Activated B cell treated with CpG ODN at 0.5 μM for 24 hours (primary cell): Measurements from ENCODE around the gene PKHD1. TPM values are rescaled to one million over a fixed set of nuclear protein-coding genes. Genes with fewer than 3 reads are reported as not detected.

Experiments
- ATAC-seq: fragments of 200-7000 bp; cut with Tn5 transposase; one replicate; pipeline ENCODE4 v1.10.0; 2021; ENCODE audit warnings: low read depth, mild to moderate bottlenecking, moderate library complexity
- CTCF ChIA-PET: fragments of 350-600 bp; sonication (Branson Sonifier 250); formaldehyde crosslinking; loops from one replicate; lab custom pipeline; 2021; ENCODE audit warnings: antibody characterized with exemption; lab: Charles Lee
- POLR2A ChIA-PET: fragments of 350-600 bp; sonication (Branson Sonifier 250); formaldehyde crosslinking; loops from one replicate; lab custom pipeline; 2021; ENCODE audit warnings: antibody characterized with exemption; lab: Charles Lee
- DNase-seq: peaks from one replicate; pipeline ENCODE4 v3.0.0; 2022
- H3K27ac Mint-ChIP-seq: one replicate; pipeline ENCODE4 v1.8.0; 2020; ENCODE audit warnings: mixed read lengths
- H3K27me3 Mint-ChIP-seq: one replicate; pipeline ENCODE4 v1.8.0; 2021; ENCODE audit warnings: mixed read lengths
- H3K36me3 Mint-ChIP-seq: one replicate; pipeline ENCODE4 v1.8.0; 2021; ENCODE audit warnings: low read depth, mixed read lengths
- H3K4me1 Mint-ChIP-seq: one replicate; pipeline ENCODE4 v1.8.0; 2021; ENCODE audit warnings: mixed read lengths
- H3K4me3 Mint-ChIP-seq: one replicate; pipeline ENCODE4 v1.8.0; 2020; ENCODE audit warnings: mild to moderate bottlenecking, mixed read lengths
- H3K9me3 Mint-ChIP-seq: one replicate; pipeline ENCODE4 v1.8.0; 2020; ENCODE audit warnings: mixed read lengths
- CTCF ChIP-seq: fragments of 200-600 bp; IDR thresholded peaks from one replicate; pipeline ENCODE4 v1.8.0; 2022; ENCODE audit warnings: antibody characterized with exemption, mild to moderate bottlenecking
- intact Hi-C: fragments of 100-400 bp; cut with micrococcal nuclease; formaldehyde crosslinking; loops from one replicate; pipeline ENCODE4 v1.15.1; 2024
- total RNA-seq: library from RNA; stranded (reverse); gene quantifications from 2 replicates; pipeline ENCODE4 v1.2.3, GENCODE V29; 2022

PKHD1 gene
- total RNA-seq, 1 donor from 2014 or later, result not detected

DNA sequence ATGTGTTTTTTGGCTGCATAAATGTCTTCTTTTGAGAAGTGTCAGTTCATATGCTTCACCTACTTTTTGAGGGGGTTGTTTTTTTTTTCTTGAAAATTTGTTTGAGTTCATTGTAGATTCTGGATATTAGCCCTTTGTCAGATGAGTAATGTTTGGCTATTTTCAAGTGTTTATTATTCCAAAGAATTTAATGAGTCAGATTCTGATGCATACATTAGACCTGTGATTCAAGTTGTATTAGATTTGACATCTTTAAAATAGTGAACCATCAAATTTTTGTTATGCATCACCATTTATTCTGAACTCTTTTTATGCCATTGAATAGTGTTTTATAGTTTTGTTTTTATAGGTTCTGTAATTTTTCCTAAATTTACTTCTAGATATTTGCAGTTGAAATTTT lies 319.3 kb downstream of the PKHD1 start:
- intact Hi-C loops, result no loop called here
- no peaks in the 10 kb centered on the region for H3K36me3 Mint-ChIP-seq

DNA sequence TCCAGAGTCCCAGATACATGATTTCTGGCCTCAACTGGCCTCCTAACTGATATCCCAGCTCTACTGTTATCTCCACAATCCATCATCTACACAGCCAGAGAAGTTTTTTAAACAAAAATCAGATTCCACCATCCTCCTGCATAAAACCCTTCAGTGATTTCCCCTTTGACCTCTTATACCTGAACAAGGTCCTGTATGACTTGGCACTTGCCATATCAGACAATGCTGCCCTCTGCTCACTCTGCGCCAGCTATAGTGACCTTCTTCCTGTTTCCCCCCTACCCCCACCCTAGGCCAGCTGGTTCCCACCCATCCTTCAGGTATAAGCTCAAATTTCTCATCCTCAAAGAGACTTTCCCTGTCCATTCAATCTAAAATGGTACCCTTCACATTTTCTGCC lies 322.2 kb downstream of the PKHD1 start:
- no peak overlapping the region for H3K4me3 Mint-ChIP-seq
- H3K4me1 Mint-ChIP-seq, result no peaks in the 10 kb centered on the region
- ChIA-PET CTCF (no interaction called here), POLR2A (no interaction called here)
- intact Hi-C loops, result no loop called here
- TF ChIP-seq CTCF, result no peak
- H3K27me3 Mint-ChIP-seq, result no peaks in the 10 kb centered on the region
- ATAC-seq (no peak), DNase-seq (no peak)
- H3K36me3 Mint-ChIP-seq, result no peaks in the 10 kb centered on the region
- H3K9me3 Mint-ChIP-seq, result peaks cover 12% of the 10 kb centered on the region
- no peak overlapping the region for H3K27ac Mint-ChIP-seq

More for the DNA sequence above, 319.3 kb downstream of the PKHD1 start:
- ATAC-seq, result no peak
- CTCF ChIA-PET, result no interaction called here
- peaks cover 9% of the 10 kb centered on the region for H3K9me3 Mint-ChIP-seq
- TF ChIP-seq CTCF, result no peak
- no peak for DNase-seq
- POLR2A ChIA-PET, result no interaction called here
- no peak overlapping the region for H3K4me3 Mint-ChIP-seq
- H3K27me3 Mint-ChIP-seq, result no peaks in the 10 kb centered on the region
- H3K4me1 Mint-ChIP-seq, result no peaks in the 10 kb centered on the region
- no peak overlapping the region for H3K27ac Mint-ChIP-seq

GRCh38 chr6:51753635-51754034 lies 333.8 kb downstream of the PKHD1 start:
- ChIA-PET POLR2A (no interaction called here), CTCF (interaction anchor here (0.9 kb wide), 1 partner anchor 937 kb away, joined by 3 read pairs; no protein-coding TSS in a partner anchor)
- no peak for TF ChIP-seq CTCF
- Mint-ChIP-seq H3K4me1 (no peaks in the 10 kb centered on the region), H3K4me3 (no peak overlapping the region), H3K27ac (no peak overlapping the region), H3K27me3 (peaks cover 3% of the 10 kb centered on the region), H3K9me3 (no peaks in the 10 kb centered on the region), H3K36me3 (no peaks in the 10 kb centered on the region)
- ATAC-seq (no peak), DNase-seq (no peak)
- intact Hi-C loops, result loop anchor here (5.0 kb wide), 1 partner anchor 936 kb away; the partner anchor contains the start of gene TFAP2B

- POLR2A ChIA-PET, result no interaction called here
- ATAC-seq (no peak), DNase-seq (no peak)
- intact Hi-C loops, result no loop called here
- Mint-ChIP-seq H3K27me3 (peaks cover 2% of the 10 kb centered on the region), H3K27ac (no peak overlapping the region), H3K4me1 (no peaks in the 10 kb centered on the region), H3K4me3 (no peak overlapping the region), H3K9me3 (peaks cover 5% of the 10 kb centered on the region), H3K36me3 (no peaks in the 10 kb centered on the region)
- TF ChIP-seq CTCF, result no peak
- CTCF ChIA-PET, result no interaction called here
Measured at GRCh38 chr6:51743999-51744398, 343.4 kb downstream of the PKHD1 start.

GRCh38 chr6:51740658-51741057 lies 346.8 kb downstream of the PKHD1 start:
- H3K4me3 Mint-ChIP-seq, result no peak overlapping the region
- ChIA-PET POLR2A (no interaction called here), CTCF (no interaction called here)

More at GRCh38 chr6:51740658-51741057, 346.8 kb downstream of the PKHD1 start:
- DNase-seq, result no peak
- Mint-ChIP-seq H3K9me3 (peaks cover 8% of the 10 kb centered on the region), H3K27ac (no peak overlapping the region), H3K27me3 (peaks cover 2% of the 10 kb centered on the region), H3K36me3 (no peaks in the 10 kb centered on the region), H3K4me1 (no peaks in the 10 kb centered on the region)
- no peak for TF ChIP-seq CTCF
- no peak for ATAC-seq
- intact Hi-C loops, result no loop called here
